Psoas muscle (tissue), 8 donors: ENCODE data around the gene FTCDNL1. TPM values are rescaled to one million over a fixed set of nuclear protein-coding genes. Genes with fewer than 3 reads are reported as not detected.

Experiments
- ATAC-seq, 4 donors: fragments of 200-7000 bp; cut with Tn5 transposase; one replicate each; pipeline ENCODE4 v1.9.1; 2020; ENCODE audit warnings: moderate library complexity in 3 of 4, mild to moderate bottlenecking in 2 of 4
- DNase-seq, 2 donors: peaks; one replicate each; pipeline ENCODE4 v3.0.0-alpha.2; 2020
- H3K27ac ChIP-seq: fragments of 200-600 bp; one replicate; pipeline ENCODE4 v1.8.0; 2022
- H3K27me3 ChIP-seq, 3 donors: fragments of 200-600 bp in 1 of 3; one replicate each; pipeline versions ENCODE4 v1.6.1 to v1.8.0; 2013 to 2022; ENCODE audit warnings: low read length in 2 of 3, mild to moderate bottlenecking in 2 of 3, moderate library complexity in 1 of 3; ENCODE audit not compliant: insufficient read depth in 3 of 3
- H3K36me3 ChIP-seq, 2 donors: fragments of 200-600 bp in 1 of 2; one replicate each; pipeline versions ENCODE4 v1.6.1 to v1.8.0; 2013 to 2022; ENCODE audit warnings: low read depth in 1 of 2, mild to moderate bottlenecking in 1 of 2, moderate library complexity in 1 of 2; ENCODE audit not compliant: insufficient read depth in 1 of 2
- H3K4me1 ChIP-seq: fragments of 200-600 bp; one replicate; pipeline ENCODE4 v1.8.0; 2022
- H3K4me3 ChIP-seq: fragments of 200-600 bp; one replicate; pipeline ENCODE4 v1.8.0; 2022; ENCODE audit warnings: mild to moderate bottlenecking
- H3K9me3 ChIP-seq: fragments of 200-600 bp; one replicate; pipeline ENCODE4 v1.8.0; 2022
- CTCF ChIP-seq: fragments of 200-600 bp; IDR thresholded peaks from one replicate; pipeline ENCODE4 v1.8.0; 2022; ENCODE audit warnings: antibody characterized with exemption
- WGBS, 3 donors: extraction: QIAGEN DNeasy Blood & Tissue Kit; methylation state at CpG; one replicate each; pipeline versions ENCODE4 v1.1.6 to v1.1.7; 2013; 5-methylcytosine and 5-hydroxymethylcytosine counted together
- intact Hi-C, 2 donors: fragments of 100-400 bp; cut with DNase I; formaldehyde crosslinking; loops; one replicate each; pipeline versions ENCODE4 v1.11.0 to v1.14.2; 2022
- polyA plus RNA-seq, 3 donors: library from polyadenylated mRNA; stranded (reverse); fragments of 200-250 nt; gene quantifications; one replicate each; pipeline ENCODE4 v1.2.3, GENCODE V29; 2013
- total RNA-seq, 4 donors: library from RNA; stranded (reverse); fragmentation: NEBNext Ultra II Directional in 2 of 4; extraction: Animal tissue kit (Norgen Biotek cat#: 25700) in 2 of 4; gene quantifications; one replicate each; pipeline versions ENCODE4 v1.2.1 to v1.2.4, GENCODE V29; 2021 to 2023
- donor health status: healthy with polysubstance abuse.
- donor health status: DM: no; HTN: no; CAD: no; lungs with moderate emphysema.
- donor health status: Bipolar disorder and iron deficiency.
- donor health status: healthy.
- donor health status: DM: yes; HTN: yes; CAD: no.
- donor health status: DM: no; HTN: no; CAD: no.
- donor health status: DM: no; HTN: no; CAD: no.
- donor health status: DM: yes; HTN: yes; CAD: no.

The FTCDNL1 gene
- total and polyA plus RNA-seq, 7 donors, result 4.9 to 25.7 (median 9.0) TPM

GRCh38 chr2:199829628-199830027, 21.4 kb downstream of the FTCDNL1 start:
- Histone ChIP-seq H3K27me3 (no peaks in the 10 kb centered on the region), H3K4me1 (no peaks in the 10 kb centered on the region), H3K36me3 (peaks cover 4 to 11% of the 10 kb centered on the region in 2 donors), H3K27ac (no peak overlapping the region), H3K4me3 (no peak overlapping the region), H3K9me3 (no peaks in the 10 kb centered on the region)
- 80 to 88% (median 87%) methylated on average over 2 of the region's 2 CpGs for WGBS, 3 donors
- no peak for TF ChIP-seq CTCF
- ATAC-seq (no peak), DNase-seq (no peak)
- intact Hi-C loops, result no loop called here

DNA sequence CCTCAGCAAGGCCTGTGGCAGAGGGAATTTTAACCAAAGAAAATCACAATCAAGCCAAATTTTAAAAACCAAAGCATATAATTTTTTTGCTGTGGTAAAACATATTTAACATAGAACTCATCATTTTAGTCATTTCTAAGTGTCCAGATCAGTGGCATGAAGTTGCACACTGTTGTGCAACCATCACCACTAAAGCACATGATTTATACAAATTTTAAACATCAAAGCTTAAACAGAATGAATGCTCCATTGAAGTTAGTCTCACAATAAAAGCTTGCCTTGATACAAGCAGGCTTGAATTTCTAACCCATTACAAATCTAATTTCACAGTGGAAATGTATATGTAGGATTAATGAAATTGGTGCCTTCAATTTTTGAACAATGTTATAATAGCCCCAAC, 31.2 kb downstream of the FTCDNL1 start:
- intact Hi-C loops, result no loop called here
- no peak for DNase-seq
- TF ChIP-seq CTCF, result no peak

GRCh38 chr2:199818754-199819153, 32.2 kb downstream of the FTCDNL1 start:
- Histone ChIP-seq H3K4me3 (no peak overlapping the region), H3K9me3 (no peaks in the 10 kb centered on the region), H3K36me3 (peaks cover 0 to 24% of the 10 kb centered on the region in 2 donors), H3K4me1 (no peaks in the 10 kb centered on the region), H3K27me3 (no peaks in the 10 kb centered on the region), H3K27ac (no peak overlapping the region)
- TF ChIP-seq CTCF, result no peak
- ATAC-seq (no peak), DNase-seq (no peak)
- intact Hi-C loops, result no loop called here
- 89 to 94% (median 89%) methylated on average over 2 of the region's 2 CpGs for WGBS, 3 donors

More for the DNA sequence above, 31.2 kb downstream of the FTCDNL1 start:
- no peak overlapping the region for H3K4me3 ChIP-seq
- H3K4me1 ChIP-seq, result no peaks in the 10 kb centered on the region
- no peaks in the 10 kb centered on the region for H3K9me3 ChIP-seq
- peaks cover 0 to 24% of the 10 kb centered on the region in 2 donors for H3K36me3 ChIP-seq
- H3K27me3 ChIP-seq, result no peaks in the 10 kb centered on the region
- H3K27ac ChIP-seq, result no peak overlapping the region
- ATAC-seq, result no peak

DNA sequence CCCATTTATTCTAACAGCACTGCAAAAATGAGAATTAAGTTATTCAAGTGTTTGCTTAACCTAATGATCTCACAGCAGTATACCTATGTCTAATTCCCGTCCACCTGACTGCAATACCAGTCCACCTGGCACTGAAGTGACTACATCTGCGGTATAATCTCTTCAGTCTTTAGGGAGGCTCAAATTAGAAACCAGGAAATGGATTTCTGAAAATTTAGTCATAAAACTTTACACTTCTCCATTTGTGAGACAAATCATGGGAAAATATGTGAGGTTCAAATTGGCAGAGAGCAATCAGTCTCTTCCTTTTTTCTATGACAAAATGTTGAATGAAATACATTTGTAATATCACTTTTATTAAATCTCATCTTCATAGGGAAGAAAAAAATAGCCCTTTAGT, 33.0 kb downstream of the FTCDNL1 start:
- Histone ChIP-seq H3K9me3 (no peaks in the 10 kb centered on the region), H3K4me3 (no peak overlapping the region), H3K27ac (no peak overlapping the region), H3K4me1 (no peaks in the 10 kb centered on the region), H3K36me3 (peaks cover 0 to 24% of the 10 kb centered on the region in 2 donors), H3K27me3 (no peaks in the 10 kb centered on the region)
- TF ChIP-seq CTCF, result no peak
- intact Hi-C loops, result no loop called here
- ATAC-seq, result no peak
- 64 to 80% (median 72%) methylated on average over 2 of the region's 2 CpGs for WGBS, 3 donors
- no peak for DNase-seq

DNA sequence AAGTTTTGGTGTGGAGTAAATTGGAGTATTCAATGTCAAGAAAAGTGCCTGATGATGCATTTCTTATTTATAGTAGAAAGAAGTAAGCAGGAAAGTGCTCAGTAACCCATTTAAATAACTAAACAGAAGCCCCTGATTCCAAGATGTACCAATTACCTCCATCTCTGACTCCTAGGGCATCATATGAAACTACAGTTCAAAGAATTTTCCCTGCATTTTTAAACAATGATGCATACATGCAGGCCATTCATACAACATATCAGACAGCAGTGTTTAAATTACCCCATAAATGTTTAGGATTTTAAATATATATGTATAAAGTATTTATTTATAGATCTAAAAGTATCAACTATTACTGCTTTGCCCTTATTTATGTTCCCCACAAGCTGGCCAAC, 36.2 kb downstream of the FTCDNL1 start:
- DNase-seq, result no peak
- H3K27me3 ChIP-seq, result no peaks in the 10 kb centered on the region
- intact Hi-C loops, result no loop called here
- no peaks in the 10 kb centered on the region for H3K9me3 ChIP-seq
- no peak overlapping the region for H3K27ac ChIP-seq
- ATAC-seq, result no peak
- no peak overlapping the region for H3K4me3 ChIP-seq
- H3K4me1 ChIP-seq, result peaks cover 5% of the 10 kb centered on the region
- no peak for TF ChIP-seq CTCF
- peaks cover 0 to 24% of the 10 kb centered on the region in 2 donors for H3K36me3 ChIP-seq
